GM19238 (cell line): ENCODE measurements around the gene RRP8.

ENCODE experiments used
- DNase-seq: peaks from one replicate; pipeline ENCODE4 v3.0.0; 2011; ENCODE audit warnings: low spot score; ENCODE audit not compliant: insufficient read length

Gene RRP8

DNA sequence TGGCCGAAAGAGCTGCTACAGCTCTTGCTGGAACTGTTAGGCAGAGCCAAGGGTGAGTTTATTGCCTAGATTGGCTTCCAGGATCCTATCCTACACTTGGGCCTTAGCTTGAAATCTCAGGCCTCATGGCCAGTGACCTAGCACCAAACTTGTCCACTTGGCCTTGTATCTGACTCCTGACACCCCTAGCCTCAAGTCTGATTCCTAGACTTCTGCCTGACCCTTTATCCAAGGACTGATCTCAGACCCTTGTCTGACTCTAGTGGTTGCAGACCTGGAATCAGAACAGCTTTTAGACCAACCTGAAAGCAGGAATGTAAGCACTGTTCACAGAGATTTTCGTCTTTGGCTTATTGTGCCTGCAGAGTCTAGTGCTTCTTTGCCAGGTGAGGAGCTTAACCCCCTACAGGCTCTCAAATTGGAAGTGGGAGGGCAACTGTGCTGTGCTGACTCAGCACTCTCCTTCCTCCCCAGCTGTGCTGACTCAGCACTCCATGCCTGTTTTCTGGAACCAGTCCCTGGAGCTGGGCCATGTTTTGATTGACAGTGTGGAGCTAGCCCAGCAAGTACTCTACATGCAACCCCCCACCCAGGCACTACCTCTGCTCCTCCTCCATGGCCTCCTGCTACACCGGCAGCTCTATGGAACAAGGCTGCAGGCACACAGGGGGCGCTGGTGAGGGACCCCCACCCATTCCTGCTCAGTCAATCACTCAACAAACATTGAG lies 35.1 kb downstream of the RRP8 start:
- no peak for DNase-seq

DNA sequence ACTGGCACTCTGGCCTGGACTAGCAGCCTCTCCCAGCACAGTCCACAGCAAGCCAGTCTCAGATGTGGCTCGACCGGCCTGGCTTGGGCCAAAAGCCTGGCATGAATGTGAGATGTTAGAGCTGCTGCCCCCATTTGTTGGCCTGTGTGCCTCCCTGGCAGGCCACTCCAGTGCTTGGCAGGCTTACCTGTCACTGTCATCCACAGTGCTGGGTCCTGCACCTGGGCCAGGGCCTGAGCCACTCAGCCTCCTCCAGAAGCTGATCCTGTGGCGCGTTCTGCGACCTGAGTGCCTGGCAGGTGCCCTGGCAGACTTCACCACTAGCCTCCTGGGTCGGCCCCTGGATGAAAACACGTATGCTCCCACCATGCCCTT lies 36.1 kb downstream of the RRP8 start:
- DNase-seq: no peak

DNA sequence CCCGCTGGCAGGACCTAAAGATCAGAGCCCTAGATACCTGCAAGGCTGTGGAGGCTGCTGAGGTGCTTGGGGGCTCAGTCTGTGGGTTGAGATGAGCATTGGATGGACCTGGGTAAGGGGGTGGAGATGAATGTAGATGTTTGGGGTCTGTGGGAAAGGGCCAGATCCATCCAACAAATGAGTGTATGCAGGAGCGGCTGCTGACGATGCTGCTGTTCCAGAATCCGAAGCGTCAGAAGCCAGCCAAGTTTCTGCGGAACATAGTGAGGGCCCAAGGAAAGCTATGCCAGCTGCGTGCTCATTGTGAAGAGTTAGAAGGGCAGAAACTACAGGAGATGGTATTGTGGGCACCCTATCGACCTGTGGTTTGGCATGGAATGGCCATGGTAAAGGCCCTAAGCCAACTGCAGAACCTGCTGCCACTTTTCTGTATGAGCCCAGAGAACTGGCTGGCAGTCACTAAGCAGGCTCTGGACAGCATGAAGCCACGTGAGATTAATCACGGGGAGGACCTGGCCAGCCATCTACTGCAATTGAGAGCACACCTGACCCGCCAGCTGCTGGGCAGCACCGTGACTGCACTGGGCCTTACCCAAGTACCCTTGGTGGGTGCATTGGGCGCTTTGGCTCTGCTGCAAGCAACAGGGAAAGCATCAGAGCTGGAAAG lies 36.6 kb downstream of the RRP8 start:
- no peak for DNase-seq

DNA sequence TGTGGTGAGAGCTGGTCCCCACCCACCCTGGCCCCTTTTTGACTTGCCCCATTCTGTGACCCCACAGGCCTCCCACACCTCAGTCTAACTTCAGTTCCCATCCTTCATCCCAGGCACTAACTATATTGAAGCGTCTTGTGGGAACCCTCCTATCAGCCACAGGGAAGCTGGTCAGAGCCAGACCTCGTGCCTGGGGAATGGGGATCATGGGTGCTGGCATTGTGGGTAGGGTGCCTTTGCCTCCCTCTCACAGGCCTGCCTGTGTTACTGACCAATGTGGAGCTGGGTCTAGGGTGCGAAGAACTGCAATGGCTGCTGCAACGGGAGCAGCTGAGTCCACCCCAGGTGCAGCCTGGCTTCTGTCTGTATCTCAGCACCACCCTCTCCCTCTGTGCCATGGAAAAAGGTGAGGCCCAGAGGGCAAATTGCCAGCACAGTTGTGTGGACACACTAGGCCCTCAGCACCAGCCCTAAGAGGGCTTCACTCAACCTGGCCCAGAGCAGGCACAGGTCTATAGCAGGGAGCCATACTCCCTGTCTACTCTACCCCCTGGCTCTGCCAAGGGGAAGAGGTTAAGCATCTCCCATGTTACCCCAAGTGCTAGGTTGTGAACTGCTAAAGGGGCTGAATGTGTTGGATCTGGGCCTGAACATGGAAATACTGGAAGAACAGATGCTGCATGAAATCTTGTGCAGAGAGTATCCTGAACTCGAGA lies 37.3 kb downstream of the RRP8 start:
- DNase-seq: no peak

DNA sequence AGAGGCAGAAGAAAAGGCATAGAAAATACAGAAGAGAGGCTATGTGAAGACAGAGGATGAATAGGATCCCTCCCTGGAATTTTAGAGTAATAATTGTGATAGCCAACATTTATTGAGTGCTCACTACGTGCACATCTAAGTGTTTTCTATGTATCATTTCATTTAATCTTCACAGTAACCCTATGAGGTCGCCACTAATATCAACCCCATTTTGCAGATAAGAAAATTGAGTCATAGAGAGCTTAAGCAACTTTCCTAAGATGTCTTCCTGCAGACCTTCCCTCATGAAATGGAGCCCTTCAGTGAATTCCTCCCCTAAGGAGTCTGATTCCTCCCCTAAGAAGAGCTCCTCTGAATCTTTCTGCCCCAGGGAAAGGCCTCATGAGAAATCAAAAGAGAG lies 38.1 kb downstream of the RRP8 start:
- DNase-seq: no peak

DNA sequence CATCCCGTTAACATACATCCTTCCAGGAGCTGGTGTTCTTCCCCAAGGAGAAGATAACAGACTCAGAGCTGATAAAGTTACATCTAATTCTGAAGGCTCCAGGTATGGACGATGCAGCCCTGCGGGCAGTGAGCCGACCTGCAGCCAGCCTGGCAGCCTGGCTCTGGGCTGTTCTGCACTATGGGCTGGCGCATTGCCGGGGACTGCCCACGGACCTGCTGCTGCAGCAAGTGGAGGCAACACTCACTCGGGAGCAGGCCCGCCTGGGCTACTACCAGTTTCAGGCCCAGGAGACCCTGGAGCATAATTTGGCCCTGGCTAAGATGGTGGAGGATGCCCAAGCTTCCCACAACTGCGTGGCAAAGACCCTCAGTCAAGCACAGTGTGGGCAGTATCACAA lies 39.7 kb downstream of the RRP8 start:
- no peak for DNase-seq

DNA sequence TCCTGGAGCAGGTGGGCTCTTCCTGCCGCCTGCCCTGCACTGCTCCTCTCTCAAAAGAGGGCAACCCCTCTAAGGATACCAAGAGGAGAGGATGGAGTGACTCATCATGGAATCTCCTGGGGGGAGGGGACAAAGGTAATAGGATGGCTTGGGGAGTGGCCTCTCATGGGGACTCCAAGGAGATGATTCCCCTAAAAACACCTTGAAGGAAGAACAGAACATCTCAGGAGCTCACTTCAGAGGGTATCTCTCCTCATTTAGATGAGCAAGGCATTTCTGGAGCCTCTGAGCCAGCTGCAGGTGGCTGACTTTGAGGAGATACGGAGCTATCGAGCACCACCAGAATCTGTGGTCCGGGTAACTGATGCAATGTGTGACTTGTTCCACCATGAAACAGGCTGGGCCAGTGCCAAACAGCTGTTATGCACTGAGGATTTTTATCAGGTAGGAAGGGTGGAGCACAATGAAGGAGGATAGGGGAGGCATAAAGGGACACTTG lies 40.2 kb downstream of the RRP8 start:
- no peak for DNase-seq

DNA sequence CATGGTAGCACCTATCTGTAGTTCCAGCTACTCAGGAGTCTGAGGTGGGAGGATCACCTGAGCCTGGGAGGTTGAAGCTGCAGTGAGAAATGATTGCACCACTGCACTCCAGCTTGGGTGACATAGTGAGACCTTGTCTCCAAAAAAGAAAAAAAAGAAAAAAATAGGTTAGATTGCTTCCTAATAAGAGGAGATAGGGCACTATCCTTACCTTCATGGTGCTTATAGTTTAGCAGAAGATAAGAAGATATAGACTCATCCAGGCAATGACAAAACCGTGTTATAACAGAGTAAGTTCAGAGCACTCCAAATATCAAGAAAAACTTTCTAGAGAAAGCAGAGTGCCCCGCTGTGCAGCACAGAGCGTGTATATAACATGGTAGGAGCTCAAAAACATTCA lies 42.1 kb downstream of the RRP8 start:
- no peak for DNase-seq

DNA sequence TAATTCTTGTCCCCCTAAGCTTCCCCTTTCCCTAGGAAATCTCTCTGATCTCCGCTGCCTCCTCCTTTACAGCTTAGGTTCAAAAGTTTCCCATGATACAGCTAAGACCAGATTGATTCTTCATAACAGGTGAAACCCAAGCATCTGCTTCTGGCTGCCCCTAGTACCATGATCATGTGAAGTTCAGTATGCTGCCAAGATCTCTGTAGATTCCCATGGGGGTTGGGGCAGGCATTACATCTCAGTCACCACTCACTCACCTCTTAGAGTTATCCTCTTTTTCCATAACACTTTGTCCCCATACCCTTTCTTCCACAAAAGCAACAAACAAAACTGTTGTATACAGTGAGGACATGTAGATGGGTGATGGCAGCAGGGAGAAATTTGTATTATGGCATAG lies 44.0 kb downstream of the RRP8 start:
- no peak for DNase-seq

DNA sequence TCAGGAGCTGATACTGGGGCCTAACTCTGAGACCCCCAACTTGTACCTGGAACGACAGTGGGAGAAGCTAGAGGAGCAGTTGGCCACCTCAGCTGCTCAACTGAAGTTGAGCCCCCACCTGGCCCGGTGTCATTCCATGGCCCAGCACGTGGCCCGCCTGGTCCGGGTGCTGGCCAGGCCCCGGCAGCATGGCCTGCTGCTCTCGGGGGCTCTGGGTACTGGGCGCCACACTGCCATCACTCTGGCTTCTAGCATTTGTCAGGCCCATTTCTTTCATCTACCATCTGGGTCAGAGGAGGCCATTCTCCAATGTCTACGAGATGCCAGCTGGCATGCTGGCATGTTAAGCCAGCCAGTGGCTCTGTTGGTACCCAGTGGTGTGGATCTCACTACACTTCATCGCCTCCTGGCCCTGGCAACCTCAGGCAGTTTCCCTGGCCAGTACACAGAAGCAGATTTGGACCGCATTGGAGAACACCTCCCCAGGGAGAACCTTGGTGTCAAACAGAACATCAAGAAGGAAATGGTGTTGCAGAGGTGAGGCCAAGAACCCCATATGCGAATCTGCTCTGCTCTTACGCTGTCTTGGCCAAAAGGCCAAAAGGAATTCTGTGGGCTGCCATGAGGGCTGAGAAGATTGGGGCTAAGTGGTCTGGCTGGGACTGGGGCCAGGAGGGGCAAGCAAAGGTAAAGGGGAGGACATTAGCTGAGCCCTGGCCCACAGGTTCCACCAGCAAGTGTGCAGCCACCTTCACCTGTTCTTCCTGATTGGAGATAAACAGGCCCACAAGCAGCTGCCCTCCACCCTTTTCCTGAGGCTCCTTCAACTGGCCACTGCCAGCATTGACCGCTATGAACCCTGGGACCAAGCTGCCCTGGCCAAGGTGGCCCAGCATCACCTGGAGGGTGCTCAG lies 45.4 kb downstream of the RRP8 start:
- DNase-seq: no peak

DNA sequence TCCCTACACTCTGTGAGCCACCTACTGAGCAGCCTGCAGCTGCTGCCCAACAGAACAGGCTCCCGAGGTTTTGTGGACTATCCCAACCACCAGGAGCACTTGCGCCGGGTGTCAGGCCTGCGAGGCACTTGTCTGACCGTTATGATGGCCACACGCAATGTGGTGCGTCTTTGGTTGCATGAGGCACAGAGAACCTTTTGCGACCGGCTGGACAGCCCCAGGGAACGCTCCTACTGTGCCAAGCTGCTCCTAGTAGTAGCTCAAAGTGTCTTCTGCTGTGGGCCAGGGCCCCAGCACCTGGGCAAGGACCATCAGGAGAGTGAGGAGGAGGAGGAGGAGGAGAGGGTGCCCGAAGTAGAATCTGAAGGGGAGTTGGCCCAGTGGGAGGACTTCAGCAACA lies 46.4 kb downstream of the RRP8 start:
- no peak for DNase-seq

DNA sequence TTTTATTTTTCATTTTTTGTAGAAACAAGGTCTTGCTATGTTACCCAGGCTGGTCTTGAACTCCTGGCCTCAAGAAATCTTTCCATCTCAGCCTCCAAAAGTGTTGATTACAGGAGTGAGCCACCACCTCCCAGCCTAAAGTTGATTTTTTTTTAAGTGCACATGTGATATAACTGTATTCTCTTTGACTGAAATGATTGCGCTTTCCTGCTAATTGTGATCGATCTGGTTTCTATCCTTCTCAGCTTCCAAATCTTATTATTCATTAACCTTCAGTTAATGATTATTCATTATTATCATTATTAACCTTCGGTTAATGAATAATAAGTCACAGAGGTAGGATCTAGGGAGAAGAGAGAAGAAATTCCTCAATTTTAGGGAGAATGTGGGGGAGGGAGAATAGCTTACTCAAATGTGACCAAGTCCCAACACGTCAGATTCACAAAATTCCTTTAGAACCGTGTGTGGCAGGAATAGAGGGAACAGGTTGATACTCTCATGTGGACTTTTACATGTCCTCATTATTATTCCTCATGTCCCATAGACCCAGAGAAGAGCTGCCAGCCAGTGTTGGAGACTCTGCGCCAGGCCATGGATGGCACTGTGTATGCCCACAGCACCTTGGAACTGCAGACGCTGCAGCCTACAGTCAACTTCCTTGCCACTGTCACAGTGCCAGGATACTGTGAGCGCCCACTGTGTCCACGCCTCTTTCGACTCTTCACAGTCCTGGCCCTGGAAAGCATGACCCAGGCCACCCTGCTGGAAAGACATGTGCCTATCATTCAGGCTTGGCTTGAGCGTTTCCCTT lies 47.1 kb downstream of the RRP8 start:
- no peak for DNase-seq

DNA sequence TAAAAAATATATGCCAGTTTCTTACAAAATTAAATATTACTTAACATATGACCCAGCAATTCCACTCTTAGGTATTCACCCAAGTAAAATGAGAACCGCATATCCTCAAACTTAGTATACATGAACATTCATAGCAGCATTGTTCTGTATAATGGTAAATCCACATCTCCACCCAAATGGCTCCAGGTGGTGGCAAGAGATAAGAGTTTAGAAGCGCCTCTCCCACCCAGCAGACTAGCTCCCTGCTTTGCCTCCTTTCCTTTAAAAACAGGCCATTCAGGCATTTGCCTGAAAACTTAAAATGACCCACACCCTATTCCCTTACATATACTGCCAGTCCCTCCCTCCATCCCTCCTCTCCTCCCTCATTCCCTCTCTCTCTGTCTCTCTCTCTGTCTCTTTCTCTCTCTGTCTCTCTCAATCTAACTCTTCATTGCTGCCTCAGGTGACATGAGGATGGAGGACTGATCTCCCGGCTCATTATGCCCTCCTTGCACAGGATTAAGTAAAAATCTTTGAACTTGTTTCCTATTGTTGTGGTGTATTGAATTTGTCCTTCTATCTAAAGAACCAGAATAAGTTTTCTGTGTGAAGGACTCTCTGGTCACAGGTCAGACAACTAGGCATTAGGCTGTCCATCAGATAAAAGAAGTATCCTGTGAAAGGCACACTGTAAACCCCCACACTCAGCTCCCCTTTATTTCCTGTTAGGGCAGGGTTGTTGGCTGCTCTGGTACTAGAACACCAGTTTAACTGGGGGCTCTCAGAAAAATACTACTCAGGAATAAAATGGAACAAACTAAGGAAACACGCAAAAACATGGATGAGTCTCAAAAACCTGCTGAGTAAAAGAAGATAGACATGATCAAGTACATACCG lies 48.3 kb downstream of the RRP8 start:
- no peak for DNase-seq

DNA sequence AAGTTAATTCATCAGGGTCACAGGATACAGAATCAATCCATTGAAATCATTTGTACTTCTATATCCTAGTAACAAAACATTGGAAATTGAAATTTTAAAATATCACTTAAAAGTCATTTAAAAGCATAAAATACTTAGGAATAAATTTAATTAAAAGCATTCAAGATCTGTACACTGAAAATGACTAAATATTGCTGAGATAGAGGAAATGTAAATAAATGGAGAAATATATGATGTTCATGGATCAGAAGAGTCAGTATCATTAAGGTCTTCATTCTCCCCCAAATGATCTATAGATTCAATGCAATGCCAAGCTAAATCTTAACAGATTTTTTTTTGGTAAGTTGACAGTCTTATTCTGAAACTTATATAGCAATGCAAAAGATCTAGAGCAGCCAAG lies 49.8 kb downstream of the RRP8 start:
- no peak for DNase-seq

DNA sequence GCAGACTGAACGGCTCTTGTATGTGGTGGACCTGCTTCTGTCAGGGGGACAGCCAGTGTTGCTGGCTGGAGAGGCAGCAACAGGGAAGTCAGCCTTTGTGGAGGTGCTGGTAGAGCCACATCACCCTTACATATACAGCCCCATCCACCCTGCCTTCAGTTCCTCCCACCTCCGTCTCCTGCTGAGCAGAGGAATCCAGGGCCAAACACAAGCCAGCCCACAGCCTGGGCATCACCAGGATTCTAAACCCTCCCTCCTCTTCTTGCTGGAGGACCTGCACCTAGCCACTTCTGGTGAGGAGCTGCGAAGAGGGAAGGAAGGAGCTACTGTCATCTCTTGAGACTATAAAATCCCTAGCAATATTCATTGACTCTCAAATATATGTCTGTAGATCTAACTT lies 54.8 kb downstream of the RRP8 start:
- no peak for DNase-seq

DNA sequence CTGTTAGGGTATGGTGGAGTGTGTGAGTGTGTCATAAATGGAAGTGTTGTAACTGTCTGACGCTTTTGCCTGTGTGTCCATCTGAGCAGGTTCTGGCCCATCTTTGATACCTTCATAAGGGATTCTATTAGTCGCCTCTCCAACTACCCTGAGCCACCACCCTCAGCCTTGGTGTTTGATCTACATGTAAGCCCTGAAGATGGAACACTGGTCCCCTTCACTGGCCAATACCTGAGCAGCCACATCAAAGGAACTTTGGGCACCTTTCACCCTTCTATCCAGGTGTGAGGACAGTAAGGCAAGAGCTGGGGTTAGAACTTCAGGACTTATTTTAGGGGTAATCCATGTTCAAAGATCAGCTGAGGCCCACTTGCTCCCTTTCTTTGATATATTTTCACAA lies 55.3 kb downstream of the RRP8 start:
- DNase-seq: no peak

DNA sequence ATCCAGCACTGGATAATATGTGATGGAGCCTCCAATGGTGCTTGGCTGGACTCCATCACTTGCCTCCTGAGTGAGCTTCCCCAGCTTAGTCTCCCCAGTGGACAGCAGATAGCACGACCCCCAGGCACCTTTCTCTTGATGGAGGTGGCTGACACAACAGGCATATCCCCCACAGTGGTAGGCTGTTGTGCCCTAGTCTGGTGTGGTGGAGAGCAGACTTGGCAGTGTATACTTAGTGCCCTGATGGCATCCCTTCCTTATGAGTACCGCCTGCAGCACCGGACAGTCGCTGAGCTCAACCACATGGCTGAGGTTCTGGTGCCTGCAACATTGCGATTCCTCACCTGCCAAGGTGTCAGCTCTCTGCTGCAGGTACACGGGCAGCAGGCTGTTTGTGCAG lies 56.2 kb downstream of the RRP8 start:
- DNase-seq: no peak

DNA sequence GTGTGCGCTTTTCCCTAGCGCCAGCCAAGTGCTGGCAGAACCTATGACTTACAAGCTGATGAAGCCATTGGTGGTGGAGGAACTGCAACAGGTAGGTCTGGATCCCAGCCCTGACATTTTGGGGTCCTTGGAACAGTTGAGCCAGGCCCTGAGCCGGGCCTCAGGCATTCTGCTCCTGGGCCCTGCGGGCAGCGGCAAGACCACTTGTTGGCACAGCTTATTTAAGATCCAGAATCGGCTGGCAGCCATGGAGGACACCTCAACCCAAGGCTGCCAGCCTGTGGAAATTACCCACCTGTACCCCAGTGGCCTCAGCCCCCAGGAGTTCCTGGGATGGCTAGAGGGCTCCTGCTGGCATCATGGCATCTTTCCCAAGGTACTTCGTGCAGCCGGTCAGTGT lies 56.7 kb downstream of the RRP8 start:
- no peak for DNase-seq

DNA sequence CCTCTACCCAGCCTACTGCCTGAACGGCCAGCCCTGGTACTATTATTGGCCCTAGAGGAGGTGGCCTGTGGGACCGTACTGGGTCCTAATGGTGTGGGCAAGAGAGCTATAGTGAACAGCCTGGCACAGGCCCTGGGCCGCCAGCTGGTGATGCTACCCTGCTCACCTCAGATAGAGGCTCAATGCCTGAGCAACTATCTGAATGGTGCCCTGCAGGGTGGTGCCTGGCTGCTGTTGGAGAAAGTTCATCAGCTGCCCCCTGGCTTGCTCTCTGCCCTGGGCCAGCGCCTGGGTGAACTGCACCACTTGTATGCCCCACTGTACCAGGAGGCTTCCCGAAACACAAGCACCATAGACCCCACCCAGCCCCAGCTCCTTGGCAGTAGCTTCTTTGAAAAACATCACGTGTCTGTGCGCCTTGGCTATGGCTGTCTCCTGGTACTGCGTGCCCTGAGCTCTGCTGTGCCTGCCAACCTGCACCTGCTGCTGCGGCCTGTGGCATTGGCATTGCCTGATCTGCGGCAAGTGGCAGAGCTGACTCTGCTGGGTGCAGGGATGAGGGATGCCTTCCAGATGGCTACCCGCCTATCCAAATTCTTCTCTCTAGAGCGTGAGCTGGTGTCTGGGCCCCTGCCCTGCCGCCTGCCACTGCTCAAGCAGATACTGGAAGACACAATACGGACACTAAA lies 57.4 kb downstream of the RRP8 start:
- no peak for DNase-seq
